ENCODE results near the gene ZNF365.
"Not testable (repeated sequence)": the region's sequence is repeated elsewhere in the genome, so short reads cannot be mapped to it uniquely, and the experiment has no call there.

The ZNF365 gene

GRCh38 chr10:62373995-62374861, at the start of gene ZNF365:
Gene ZNF365, plus strand, starts transcription at chr10:62374369. Its CDS starts 1,825 bp downstream, at chr10:62376194.
- DNase-seq = no peak

GRCh38 chr10:62326176-62326575, 48.0 kb upstream of the ZNF365 start:
- no peak for DNase-seq

GRCh38 chr10:62327885-62328284, 46.3 kb upstream of the ZNF365 start:
- DNase-seq = no peak

- no peak for DNase-seq
These were observed 44.0 kb upstream of the ZNF365 start for GRCh38 chr10:62330213-62330612.

GRCh38 chr10:62332406-62332805, 41.8 kb upstream of the ZNF365 start:
- no peak for DNase-seq

GRCh38 chr10:62333135-62333889, 40.9 kb upstream of the ZNF365 start:
- DNase-seq = no peak

- DNase-seq = no peak
These were observed 40.0 kb upstream of the ZNF365 start for GRCh38 chr10:62333988-62334682.

- no peak for DNase-seq
These were observed 38.8 kb upstream of the ZNF365 start for GRCh38 chr10:62335326-62335725.

- no peak for DNase-seq
These were observed 37.8 kb upstream of the ZNF365 start for GRCh38 chr10:62336404-62336803.

- DNase-seq = no peak
These were observed 32.8 kb upstream of the ZNF365 start for GRCh38 chr10:62341419-62341818.

- no peak for DNase-seq
These were observed 31.2 kb upstream of the ZNF365 start for GRCh38 chr10:62343000-62343399.

- DNase-seq = no peak
These were observed 26.1 kb upstream of the ZNF365 start for GRCh38 chr10:62348029-62348428.

- DNase-seq = no peak
These were observed 21.7 kb upstream of the ZNF365 start for GRCh38 chr10:62352356-62352970.

- no peak for DNase-seq
These were observed 19.3 kb upstream of the ZNF365 start for GRCh38 chr10:62354916-62355315.

GRCh38 chr10:62356447-62356846, 17.7 kb upstream of the ZNF365 start:
- no peak for DNase-seq

- DNase-seq = not testable (repeated sequence)
These were observed 16.0 kb upstream of the ZNF365 start for GRCh38 chr10:62358151-62358550.

GRCh38 chr10:62373639-62373994, 552 bp upstream of the ZNF365 start:
- DNase-seq = no peak

GRCh38 chr10:62374862-62375710, 917 bp downstream of the ZNF365 start:
- DNase-seq = no peak

GRCh38 chr10:62376071-62377025, 2.2 kb downstream of the ZNF365 start:
- no peak for DNase-seq

GRCh38 chr10:62377026-62377415, 2.9 kb downstream of the ZNF365 start:
- no peak for DNase-seq

- DNase-seq = no peak
These were observed 3.8 kb downstream of the ZNF365 start for GRCh38 chr10:62377966-62378365.
